GM12878 (cell line): ENCODE data around the gene SENP1. TPM values are rescaled to one million over a fixed set of nuclear protein-coding genes. Genes with fewer than 3 reads are reported as not detected.

Experiments used
- ATAC-seq: fragments of 200-7000 bp; cut with Tn5 transposase; 3 replicates; pipeline ENCODE4 v1.9.1; 2020; ENCODE audit warnings: mild to moderate bottlenecking, moderate library complexity
- BruUV-seq: library from RNA; stranded (reverse); fragments of 400-500 nt; replicated peaks from 2 replicates; lab custom pipeline; 2021; lab: Mats Ljungman, UMichigan
- CTCF ChIA-PET: fragments of 300-600 bp; sonication (Branson Sonifier 250); formaldehyde crosslinking; extraction: SDS; loops from one replicate; lab custom pipeline; 2021; ENCODE audit warnings: inconsistent platforms; lab: Yijun Ruan, JAX
- POLR2A ChIA-PET: fragments of 350-600 bp; formaldehyde crosslinking; extraction: SDS; loops from one replicate; lab custom pipeline; 2021; ENCODE audit warnings: inconsistent platforms; lab: Charles Lee
- RAD21 ChIA-PET: fragments of 300-600 bp; sonication (Branson Sonifier 250); formaldehyde crosslinking; loops from one replicate; lab custom pipeline; 2023; ENCODE audit warnings: antibody characterized with exemption; ENCODE audit not compliant: unreplicated experiment; lab: Charles Lee
- SMC1A ChIA-PET: fragments of 300-600 bp; sonication (Branson Sonifier 250); formaldehyde crosslinking; loops from one replicate; lab custom pipeline; 2023; ENCODE audit not compliant: unreplicated experiment, uncharacterized antibody; lab: Charles Lee
- DNase-seq: peaks from one replicate; pipeline ENCODE4 v3.0.0-alpha.2; 2011; ENCODE audit warnings: low read depth, low spot score
- FAIRE-seq: peaks from 3 replicates; lab custom pipeline; 2011; peaks lifted over from hg19 to GRCh38; lab: Jason Lieb, UNC
- H2AFZ ChIP-seq: 2 replicates; pipeline ENCODE4 v1.6.0; 2011; ENCODE audit warnings: low read depth, low read length, control low read depth; ENCODE audit not compliant: control insufficient read depth
- H3K27ac ChIP-seq: 2 replicates; pipeline ENCODE4 v1.5.1; 2011; ENCODE audit warnings: control low read depth; ENCODE audit not compliant: control insufficient read depth, insufficient read depth
- H3K27me3 ChIP-seq, 2 experiments: replicated peaks in 1 of 2; 2 replicates each; pipeline versions ENCODE4 v1.6.0 to v1.6.1; 2011; ENCODE audit warnings: low read length in 1 of 2; ENCODE audit not compliant: control insufficient read depth in 2 of 2, insufficient read depth in 2 of 2
- H3K36me3 ChIP-seq, 2 experiments: 2 replicates each; pipeline ENCODE4 v1.5.1; 2011; ENCODE audit warnings: low read length in 1 of 2; ENCODE audit not compliant: control insufficient read depth in 2 of 2, insufficient read depth in 2 of 2
- H3K4me1 ChIP-seq: 2 replicates; pipeline ENCODE4 v1.6.1; 2011; ENCODE audit warnings: mild to moderate bottlenecking, low read length, moderate library complexity, mixed read lengths; ENCODE audit not compliant: control insufficient read depth, insufficient read depth
- H3K4me2 ChIP-seq: 2 replicates; pipeline ENCODE4 v1.6.0; 2011; ENCODE audit warnings: control low read depth; ENCODE audit not compliant: control insufficient read depth, insufficient read depth
- H3K4me3 ChIP-seq: fragments of 200-600 bp; sonication (generic); 2 replicates; pipeline ENCODE4 v1.5.1; 2016
- H3K79me2 ChIP-seq: 2 replicates; pipeline ENCODE4 v1.6.0; 2011; ENCODE audit warnings: low read length; ENCODE audit not compliant: control insufficient read depth, insufficient read depth
- H3K9ac ChIP-seq: 2 replicates; pipeline ENCODE4 v1.8.0; 2011; ENCODE audit warnings: low read length, control low read depth, mixed read lengths; ENCODE audit not compliant: control insufficient read depth, insufficient read depth
- H3K9me3 ChIP-seq: replicated peaks from 3 replicates; pipeline ENCODE4 v1.5.1; 2011; ENCODE audit warnings: mild to moderate bottlenecking, low read length; ENCODE audit not compliant: control insufficient read depth, insufficient read depth
- H4K20me1 ChIP-seq: 2 replicates; pipeline ENCODE4 v1.6.0; 2011; ENCODE audit not compliant: control insufficient read depth, insufficient read depth
- CBX5 ChIP-seq: sonication (generic); IDR thresholded peaks from 2 replicates; pipeline ENCODE4 v1.6.1; 2016; ENCODE audit warnings: low read depth, moderate library complexity, mild to moderate bottlenecking, inconsistent platforms
- EZH2 ChIP-seq: IDR thresholded peaks from 2 replicates; pipeline ENCODE4 v1.6.1; 2012; ENCODE audit warnings: low read depth, mild to moderate bottlenecking, control low read depth, inconsistent platforms, low read length, borderline replicate concordance; ENCODE audit not compliant: control insufficient read depth
- MEF2A ChIP-seq: IDR thresholded peaks from 2 replicates; pipeline ENCODE4 v1.6.1; 2011; ENCODE audit warnings: low read depth, mild to moderate bottlenecking, low read length, moderate library complexity; ENCODE audit not compliant: insufficient read depth
- MTA3 ChIP-seq: IDR thresholded peaks from 2 replicates; pipeline ENCODE4 v1.6.1; 2012; ENCODE audit warnings: low read length, inconsistent platforms, borderline replicate concordance
- NR2F1 ChIP-seq: fragments of 450-650 bp; conservative IDR thresholded peaks from 2 replicates; pipeline ENCODE4 v1.6.1; 2017; ENCODE audit warnings: mild to moderate bottlenecking
- PAX5 ChIP-seq: IDR thresholded peaks from 2 replicates; pipeline ENCODE4 v1.6.1; 2011; ENCODE audit warnings: low read depth, low read length, borderline replicate concordance
- SPI1 ChIP-seq: IDR thresholded peaks from 2 replicates; pipeline ENCODE4 v1.6.1; 2011; ENCODE audit warnings: low read depth, mild to moderate bottlenecking, low read length, moderate library complexity, borderline replicate concordance; ENCODE audit not compliant: insufficient read depth
- ZNF622 ChIP-seq: fragments of 450-650 bp; IDR thresholded peaks from 2 replicates; pipeline ENCODE4 v1.6.1; 2017; ENCODE audit warnings: mild to moderate bottlenecking, inconsistent platforms
- WGBS: methylation state at CpG from one replicate; pipeline ENCODE4 v1.1.6; 2016; ENCODE audit warnings: low lambda C conversion rate; ENCODE audit not compliant: insufficient replicate concordance, insufficient coverage; ENCODE audit errors: missing lambda C conversion rate; 5-methylcytosine and 5-hydroxymethylcytosine counted together
- in situ Hi-C: fragments of 300-500 bp; cut with MboI; formaldehyde crosslinking; loops from 9 replicates; pipeline ENCODE4 v1.14.3; 2018; ENCODE audit warnings: mixed read lengths
- intact Hi-C: fragments of 100-400 bp; cut with micrococcal nuclease; formaldehyde crosslinking; loops from one replicate; pipeline ENCODE4 v1.14.2; 2022; ENCODE audit not compliant: unreplicated experiment
- polyA plus RNA-seq, 11 experiments: library from polyadenylated mRNA; depleted of rRNA in 4 of 11; unstranded in 6 of 11; stranded (reverse) in 5 of 11; fragments of >200 nt; fragmentation: Nextera tagmentation in 4 of 11; fragmentation: Illumina TruSeq in 1 of 11; extraction: Ambion mirVana in 4 of 11; extraction: Trizol in 1 of 11; gene quantifications; 1 replicate in 1 of 11; 2 replicates in 10 of 11; pipeline versions ENCODE4 v1.2.1 to v1.2.3, GENCODE V29; 2011 to 2016; ENCODE audit warnings: inconsistent platforms in 2 of 11, missing spikeins in 2 of 11, low read depth in 1 of 11
- total RNA-seq, 4 experiments: library from RNA; depleted of rRNA in 3 of 4; stranded (reverse); fragments of >200 nt in 3 of 4; fragmentation: Illumina TruSeq in 1 of 4; extraction: Trizol in 1 of 4; gene quantifications; 2 replicates each; pipeline versions ENCODE4 v1.2.1 to v1.2.3, GENCODE V29; 2013 to 2021

The SENP1 gene
- total and polyA plus RNA-seq, 10 of the 15 experiments (the other 5 are each of a cell fraction or from before 2014, with no cell fraction given) = 8.1 to 52.4 (median 26.1) TPM

DNA sequence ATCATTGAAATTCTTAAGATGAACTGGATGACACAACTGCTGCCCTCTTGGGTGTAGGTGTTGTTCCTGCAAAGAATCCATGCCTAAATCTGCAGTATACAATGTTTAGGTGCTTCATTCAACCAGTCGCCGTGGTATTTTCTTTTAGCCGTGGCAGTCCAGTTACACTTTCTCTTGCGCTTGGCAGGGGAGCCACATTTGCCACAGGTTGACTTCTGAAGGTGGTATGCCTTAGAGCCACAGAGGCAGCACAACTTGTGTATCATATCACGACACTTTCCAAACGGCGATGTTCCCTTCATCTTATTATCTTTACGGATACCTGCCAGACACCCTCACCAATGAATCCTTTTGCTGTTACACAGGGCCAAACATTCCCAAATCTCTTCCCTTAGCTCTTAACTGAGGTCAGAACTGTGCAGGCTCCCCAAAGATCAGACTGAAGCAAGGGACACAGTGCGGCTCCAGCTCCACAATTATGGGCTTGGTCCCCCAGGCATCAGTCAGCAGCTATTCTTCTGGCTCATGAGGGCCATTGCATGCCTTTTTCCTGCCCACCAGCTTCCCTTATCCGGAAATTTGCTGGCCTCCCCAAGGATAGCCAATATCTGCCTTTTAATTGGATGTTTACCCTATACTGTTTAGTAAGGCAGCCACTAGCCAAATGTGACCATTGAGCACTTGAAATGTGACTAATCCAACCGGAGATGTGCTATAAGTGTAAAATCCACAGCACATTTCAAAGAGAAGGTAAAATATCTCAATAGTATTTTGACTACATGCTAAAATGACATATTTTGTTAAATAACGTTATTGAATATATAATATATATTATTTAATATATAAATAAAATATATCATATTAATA is 50.7 kb downstream of the SENP1 start (continued):
- TF ChIP-seq EZH2 = no peak

DNA sequence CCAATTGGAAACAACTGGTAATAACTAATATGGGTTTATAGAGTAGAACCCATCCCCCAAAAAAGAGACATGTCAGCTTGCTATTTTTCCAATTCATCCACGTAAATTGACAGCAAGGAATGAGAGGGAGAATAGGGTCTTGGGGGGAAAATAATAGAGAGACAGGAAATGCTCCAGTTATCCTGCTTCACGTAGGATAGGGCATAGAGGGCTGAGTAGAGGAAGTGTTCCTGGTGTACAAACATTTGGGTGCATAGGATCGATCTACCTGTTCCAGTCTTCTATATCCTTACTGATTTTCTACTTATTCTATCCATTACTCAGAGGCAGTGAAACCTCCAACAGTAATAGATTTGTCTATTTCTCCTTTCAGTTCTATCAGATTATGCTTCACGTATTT is 52.0 kb downstream of the SENP1 start:
- Histone ChIP-seq H3K9ac (no peak overlapping the region), H3K27me3 (no peaks in the 10 kb centered on the region), H3K4me3 (no peak overlapping the region), H3K79me2 (no peaks in the 10 kb centered on the region), H4K20me1 (no peaks in the 10 kb centered on the region), H3K4me2 (no peak overlapping the region), H3K36me3 (peaks cover 0 to 5% of the 10 kb centered on the region in 2 experiments; a peak in 3 of 4 replicates), H2AFZ (no peak overlapping the region), H3K9me3 (no peaks in the 10 kb centered on the region; the same call in 2 of the 3 replicates), H3K27ac (no peak overlapping the region), H3K4me1 (no peaks in the 10 kb centered on the region)
- DNase-seq = no peak
- ChIA-PET POLR2A (interaction anchor here (0.7 to 1.2 kb wide), 2 partner anchors 34 to 47 kb away, joined by 4 to 6 read pairs; no protein-coding TSS in a partner anchor), CTCF (interaction anchor here (1.0 to 1.7 kb wide), 2 partner anchors 144 to 565 kb away, joined by 3 to 6 read pairs; no protein-coding TSS in a partner anchor), RAD21 (no interaction called here), SMC1A (no interaction called here)
- BruUV-seq = no TSS peak
- in situ Hi-C loops (no loop called here), intact Hi-C loops (no loop called here)
- 97% methylated on average over 4 of the region's 4 CpGs for WGBS
- TF ChIP-seq PAX5 (no peak), CBX5 (no peak), ZNF622 (no peak), NR2F1 (no peak), SPI1 (no peak), MTA3 (no peak), MEF2A (no peak)
- no peak for ATAC-seq
- no peak for FAIRE-seq
